Renal cortical epithelial cell (primary cell): ENCODE results near the gene MGP. TPM values are rescaled to one million over a fixed set of nuclear protein-coding genes. Genes with fewer than 3 reads are reported as not detected.

ENCODE experiments used
- DNase-seq: peaks from one replicate; pipeline ENCODE4 v3.0.0-alpha.2; 2011; ENCODE audit warnings: low read depth
- total RNA-seq: library from RNA; depleted of rRNA; stranded (reverse); fragments of >200 nt; gene quantifications from 2 replicates; pipeline ENCODE4 v1.2.3, GENCODE V29; 2014

The MGP gene
- total RNA-seq, 1 donor from 2014 or later: 0.80 TPM

GRCh38 chr12:14903386-14904098, 17.9 kb upstream of the MGP start:
- no peak for DNase-seq

DNA sequence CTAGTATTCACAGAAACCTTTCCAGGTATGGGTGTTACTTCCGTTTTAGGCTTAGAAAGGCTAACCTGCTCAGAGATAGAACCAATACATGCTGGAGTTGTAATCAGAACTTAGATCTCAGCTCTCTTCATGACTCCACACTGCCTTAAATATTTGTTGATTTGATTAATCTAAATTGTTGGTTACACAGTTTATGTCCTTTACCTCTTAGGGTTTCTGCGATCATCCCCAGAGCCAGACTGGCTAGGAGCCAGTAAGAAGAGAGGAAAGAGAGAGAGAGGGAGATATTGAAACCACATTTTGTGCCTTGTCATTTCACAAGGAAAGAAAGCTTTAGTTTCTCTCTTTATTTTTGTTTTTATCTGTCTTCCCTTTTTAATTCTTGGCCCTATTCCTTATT, 16.8 kb upstream of the MGP start:
- no peak for DNase-seq

- no peak for DNase-seq
These were observed 15.5 kb upstream of the MGP start for GRCh38 chr12:14901228-14901562.

GRCh38 chr12:14900521-14901227, 15.0 kb upstream of the MGP start:
- no peak for DNase-seq

DNA sequence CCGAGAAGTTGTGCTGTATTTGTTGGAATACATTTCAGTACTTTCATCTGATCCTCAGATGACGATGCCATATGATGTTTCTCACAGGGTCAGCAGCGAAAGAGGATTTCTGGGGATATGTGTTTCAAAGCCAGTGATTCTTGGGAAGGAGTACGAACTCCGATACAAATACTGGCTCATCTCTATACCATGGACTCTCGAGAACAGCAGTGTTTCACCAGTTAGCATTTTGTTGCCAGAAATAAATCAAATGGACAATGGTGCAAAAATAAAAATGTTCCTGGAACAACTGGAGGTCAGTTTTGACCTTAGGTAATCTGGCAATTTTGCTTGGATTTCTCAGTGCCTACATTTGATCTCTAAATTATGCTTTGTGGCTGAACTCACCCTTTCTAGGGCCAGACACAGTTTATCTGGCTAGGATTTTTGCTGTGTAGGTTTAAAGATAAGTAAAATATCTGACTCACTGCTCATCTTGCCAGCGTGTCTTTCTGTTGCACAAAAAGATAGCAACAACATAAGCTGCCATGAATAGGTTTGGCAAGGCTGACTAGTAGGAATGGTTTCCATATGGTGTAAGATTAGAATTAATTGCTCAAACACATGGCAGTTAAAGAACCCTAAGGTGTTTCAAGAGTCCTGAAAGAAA, 11.0 kb upstream of the MGP start:
- no peak for DNase-seq

DNA sequence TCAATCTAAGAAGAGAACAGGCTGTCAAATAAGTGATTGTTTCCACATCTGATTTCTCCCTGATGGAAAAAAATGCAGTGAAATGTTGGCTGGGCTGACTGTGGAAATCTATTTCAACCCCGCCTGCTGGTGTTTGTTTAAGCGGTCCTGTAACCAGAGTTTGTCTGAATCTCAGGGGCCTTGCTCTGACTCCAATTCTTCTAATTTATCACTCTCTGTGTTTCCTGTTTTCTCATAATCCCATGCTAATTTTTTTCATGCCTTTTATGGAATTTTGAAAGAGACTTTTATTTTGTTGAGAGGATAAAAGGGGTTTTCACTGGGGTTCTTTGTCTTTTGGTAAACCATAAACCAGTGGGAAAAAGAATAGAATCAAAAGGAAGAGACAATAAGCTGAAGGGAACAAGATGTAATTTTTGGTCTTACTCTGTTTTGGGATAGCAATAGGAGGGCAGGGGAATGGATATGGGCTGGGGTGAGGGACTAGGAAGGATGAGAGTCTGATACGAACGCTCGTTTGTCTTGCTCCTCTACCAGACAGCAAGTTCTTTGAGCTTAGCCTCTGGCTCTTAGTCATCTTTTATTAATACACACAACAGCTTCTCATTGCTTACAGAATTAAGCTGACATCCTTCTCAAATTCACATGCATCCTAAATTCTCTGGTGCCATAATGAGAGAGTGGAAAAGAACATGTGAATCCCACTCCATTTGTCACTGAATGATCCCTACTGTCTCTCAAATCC, 8.0 kb upstream of the MGP start:
- DNase-seq: no peak

DNA sequence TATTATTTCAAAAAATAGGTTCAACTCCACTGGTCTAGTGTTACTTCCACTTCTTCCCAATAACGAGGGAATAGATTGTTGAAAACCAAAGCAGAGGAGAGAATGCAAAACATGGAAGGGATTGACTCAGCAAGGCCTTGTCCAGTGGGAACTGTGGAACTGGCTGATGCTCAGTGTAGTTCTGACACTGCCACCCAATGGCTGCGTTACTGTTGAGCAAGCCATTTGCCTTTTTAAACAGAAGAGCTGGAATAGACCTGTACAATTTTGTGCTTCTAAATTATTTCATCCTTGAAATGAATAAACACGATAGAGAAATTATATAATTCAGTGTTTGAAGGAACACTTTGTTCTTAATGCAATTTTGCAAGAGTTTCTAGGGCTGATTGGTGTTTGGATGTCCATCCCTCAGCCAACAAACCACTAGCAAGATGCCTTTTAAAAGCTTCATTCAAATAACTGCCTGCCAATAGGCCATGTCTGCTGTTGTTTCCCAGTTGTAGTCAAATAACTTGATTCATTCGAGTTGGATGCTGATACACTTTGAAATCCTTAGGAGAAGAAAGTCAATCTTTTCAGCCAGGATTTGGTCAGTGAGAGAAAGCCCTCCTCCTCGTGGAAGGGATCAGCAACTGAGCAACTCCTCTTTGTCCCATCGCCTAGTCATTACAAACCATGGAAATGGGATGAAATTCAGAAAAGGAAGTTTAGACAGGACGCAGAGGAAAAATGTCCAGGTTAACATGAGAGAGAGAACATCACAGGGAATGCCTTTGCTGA, 7.3 kb upstream of the MGP start:
- DNase-seq: peak; percentile 27

- DNase-seq: no peak
These were observed 5.0 kb upstream of the MGP start for GRCh38 chr12:14890701-14891100.

GRCh38 chr12:14886271-14886670, 617 bp upstream of the MGP start:
- DNase-seq: no peak

- DNase-seq: peak; percentile 87
These were observed 1.2 kb downstream of the MGP start for GRCh38 chr12:14884458-14884878.

GRCh38 chr12:14883686-14884085, 2.0 kb downstream of the MGP start:
- DNase-seq: no peak

DNA sequence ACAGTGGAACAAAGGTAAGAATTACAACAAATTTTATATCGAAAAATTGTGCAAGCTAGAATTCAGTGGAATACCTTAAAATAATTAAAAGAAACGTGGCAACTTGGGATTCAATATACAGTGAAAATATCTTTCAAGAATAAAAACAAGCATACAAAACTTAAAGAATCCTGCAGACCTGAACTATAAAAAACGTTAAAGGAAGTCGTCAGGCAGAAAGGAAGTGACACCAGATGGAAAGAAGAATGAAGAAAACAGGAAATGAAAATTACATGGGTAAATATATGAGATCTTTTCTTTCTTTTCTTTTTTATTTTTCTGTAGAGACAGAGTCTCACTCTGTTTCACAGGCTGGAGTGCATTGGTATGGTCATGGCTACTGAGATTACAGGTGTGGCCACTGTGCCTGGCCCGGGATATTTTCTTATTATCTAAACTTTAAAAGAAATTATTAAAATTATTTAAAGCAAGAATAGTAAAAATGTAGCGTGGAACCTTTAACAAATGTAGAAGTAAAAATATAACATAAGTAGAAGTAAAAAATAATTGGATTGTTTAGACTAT, 4.7 kb downstream of the MGP start:
- DNase-seq: no peak

- DNase-seq: no peak
These were observed 6.3 kb downstream of the MGP start for GRCh38 chr12:14879222-14879933.

DNA sequence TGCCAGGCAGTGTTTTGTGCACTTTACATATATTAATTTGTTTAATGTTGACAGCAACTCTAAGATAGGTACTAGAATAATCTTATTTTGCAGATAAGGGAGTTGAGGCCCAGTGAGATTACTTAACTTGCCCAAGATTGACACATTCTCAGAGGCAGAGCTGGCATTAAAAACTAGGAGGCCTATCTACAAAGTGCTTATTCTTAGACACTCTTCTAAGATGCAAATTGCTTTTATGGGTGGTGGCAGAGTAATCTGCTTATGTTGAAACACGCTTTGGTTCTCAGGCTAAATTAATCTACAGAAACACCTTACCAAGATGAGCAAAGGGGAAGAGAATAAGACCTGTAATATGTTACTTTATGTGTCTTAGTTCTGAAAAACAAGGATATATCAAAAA, 7.2 kb downstream of the MGP start:
- no peak for DNase-seq

- no peak for DNase-seq
These were observed 8.8 kb downstream of the MGP start for GRCh38 chr12:14876833-14877232.

DNA sequence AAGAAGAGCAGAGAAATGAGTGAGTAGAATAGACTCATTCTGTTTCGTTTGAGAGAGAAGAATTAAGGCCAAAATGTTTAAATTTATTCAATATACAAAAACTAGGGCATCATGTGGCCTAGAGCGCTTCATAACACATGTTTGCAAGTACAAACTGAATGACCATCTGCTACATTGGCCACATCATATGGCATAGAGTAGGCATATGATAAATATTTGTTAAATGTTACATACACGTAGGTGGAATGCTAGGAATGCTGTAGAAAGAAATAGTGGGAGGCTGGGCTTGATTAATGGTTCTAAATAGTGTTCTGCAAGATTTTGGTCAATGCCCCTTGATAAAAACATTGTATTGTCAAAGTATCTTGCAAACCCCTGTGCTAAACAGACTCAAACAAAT, 10.8 kb downstream of the MGP start:
- DNase-seq: no peak

DNA sequence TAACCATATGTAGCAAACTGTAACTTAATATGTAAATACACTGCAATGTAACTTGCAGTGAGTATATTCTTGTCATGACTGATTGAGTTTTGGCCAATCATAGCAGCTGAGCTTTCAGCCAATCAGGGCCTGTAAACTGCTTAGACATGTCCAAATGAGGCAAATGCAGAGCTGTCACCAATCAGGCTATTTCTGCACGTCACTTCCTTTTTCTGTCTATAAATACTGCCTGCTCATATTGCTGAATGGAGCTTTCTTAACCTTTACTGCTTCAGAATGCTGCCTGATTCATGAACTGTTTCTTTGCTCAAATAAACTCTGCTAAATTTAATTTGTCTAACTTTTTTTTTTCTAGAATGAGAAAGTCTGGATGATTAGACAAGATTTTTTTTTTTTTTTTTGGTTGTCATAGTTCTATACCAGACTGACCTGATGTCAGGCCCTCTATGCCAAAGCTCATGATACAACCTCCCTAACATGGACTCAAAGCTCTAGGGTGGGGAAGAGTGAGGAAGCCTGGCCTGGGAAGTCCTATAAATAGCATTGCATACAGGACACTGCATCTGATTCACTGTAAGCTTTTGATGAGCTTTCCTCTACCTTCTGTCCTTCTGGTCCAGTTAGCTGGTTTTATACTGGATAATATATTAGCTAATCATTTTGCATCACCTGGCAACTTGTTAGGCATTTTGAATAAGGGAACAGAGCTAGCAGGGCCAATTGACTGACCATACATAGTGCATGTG, 12.0 kb downstream of the MGP start:
- DNase-seq: no peak

- no peak for DNase-seq
These were observed 13.8 kb downstream of the MGP start for GRCh38 chr12:14871886-14872285.

DNA sequence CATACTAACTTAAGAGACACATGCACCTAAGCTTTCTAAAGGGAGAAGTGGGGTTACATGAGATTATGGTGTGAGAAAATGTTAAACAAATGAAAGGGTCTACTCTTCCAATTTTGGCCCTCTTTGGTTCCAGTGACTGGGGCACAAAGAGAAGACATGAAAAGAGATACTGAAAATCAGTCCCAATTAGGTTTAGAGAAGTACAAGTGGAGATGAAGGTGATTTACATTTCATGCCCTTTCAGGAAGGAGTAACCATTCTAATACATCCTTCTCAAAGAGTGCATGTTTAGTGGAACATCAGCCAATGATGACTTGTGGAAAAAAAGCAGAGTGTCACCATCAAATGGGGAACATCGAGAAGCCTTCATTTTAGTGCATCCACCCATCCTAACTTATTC, 14.4 kb downstream of the MGP start:
- DNase-seq: no peak

GRCh38 chr12:14868916-14869506, 16.6 kb downstream of the MGP start:
- peak; percentile 14 for DNase-seq
